DMS79 treated with DMSO at 0.1 percent for 48 hours (cell line): ENCODE results near the gene FOXP1.

Experiments
- DNase-seq: peaks from one replicate; lab custom pipeline; 2025; lab: John Stamatoyannopoulos, UW

The FOXP1 gene

DNA sequence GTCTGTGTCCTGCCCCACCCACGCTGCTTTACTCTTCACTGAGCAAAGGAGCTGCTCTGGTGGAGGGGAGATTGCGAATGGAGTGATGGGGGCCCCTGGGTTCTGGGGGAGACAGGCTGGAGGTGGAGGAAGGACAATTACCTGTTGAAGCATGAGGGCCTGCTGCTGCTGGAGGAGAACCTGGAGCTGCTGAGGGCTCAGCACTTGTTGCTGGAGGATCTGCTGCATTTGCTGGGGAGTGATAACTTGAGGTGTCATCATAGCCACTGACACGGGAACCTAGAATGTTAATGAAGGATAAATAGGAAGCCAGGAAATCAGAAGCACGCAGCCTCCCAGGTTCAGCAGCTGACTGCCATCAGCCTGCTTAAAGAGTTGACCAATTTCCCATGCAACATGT, 530.0 kb downstream of the FOXP1 start:
- DNase-seq, result no peak

DNA sequence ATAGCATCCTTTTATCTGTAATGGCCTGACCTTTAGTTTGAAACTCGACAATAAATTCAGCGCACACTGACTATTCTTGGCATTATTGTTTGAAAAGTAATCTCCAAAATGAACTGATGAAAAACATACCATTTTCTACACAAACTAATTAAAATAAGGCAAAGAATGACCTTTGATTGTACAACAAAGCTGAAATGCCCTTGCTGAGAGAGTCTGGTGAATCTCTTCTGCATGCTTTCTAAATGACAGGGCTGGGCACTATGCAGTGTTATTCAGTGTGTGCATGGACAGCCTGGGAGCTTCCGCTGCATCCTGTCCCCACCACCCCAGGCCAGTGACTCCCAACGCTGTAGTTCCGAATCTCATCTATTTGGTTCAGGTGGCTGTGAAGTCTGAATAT, 530.8 kb downstream of the FOXP1 start:
- DNase-seq, result no peak

- peak; percentile 6 for DNase-seq
Measured at GRCh38 chr3:71051893-71052687, 531.4 kb downstream of the FOXP1 start.

DNA sequence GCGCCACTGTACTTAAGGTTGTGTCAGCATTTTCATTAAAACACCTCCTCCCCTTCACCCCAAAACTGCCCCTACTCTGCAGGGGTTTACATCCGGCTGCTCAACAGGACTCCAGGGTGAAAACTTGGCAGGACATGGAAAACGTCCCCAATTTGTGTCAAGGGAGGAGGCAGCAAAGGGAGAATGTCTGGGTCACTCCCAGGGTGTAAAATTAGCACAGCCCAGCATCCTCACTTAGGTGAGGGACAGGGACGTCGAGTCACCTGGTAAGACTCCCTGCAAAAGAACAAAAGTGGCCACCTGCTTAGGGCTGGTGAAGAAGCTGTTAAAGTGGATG, 532.3 kb downstream of the FOXP1 start:
- no peak for DNase-seq

DNA sequence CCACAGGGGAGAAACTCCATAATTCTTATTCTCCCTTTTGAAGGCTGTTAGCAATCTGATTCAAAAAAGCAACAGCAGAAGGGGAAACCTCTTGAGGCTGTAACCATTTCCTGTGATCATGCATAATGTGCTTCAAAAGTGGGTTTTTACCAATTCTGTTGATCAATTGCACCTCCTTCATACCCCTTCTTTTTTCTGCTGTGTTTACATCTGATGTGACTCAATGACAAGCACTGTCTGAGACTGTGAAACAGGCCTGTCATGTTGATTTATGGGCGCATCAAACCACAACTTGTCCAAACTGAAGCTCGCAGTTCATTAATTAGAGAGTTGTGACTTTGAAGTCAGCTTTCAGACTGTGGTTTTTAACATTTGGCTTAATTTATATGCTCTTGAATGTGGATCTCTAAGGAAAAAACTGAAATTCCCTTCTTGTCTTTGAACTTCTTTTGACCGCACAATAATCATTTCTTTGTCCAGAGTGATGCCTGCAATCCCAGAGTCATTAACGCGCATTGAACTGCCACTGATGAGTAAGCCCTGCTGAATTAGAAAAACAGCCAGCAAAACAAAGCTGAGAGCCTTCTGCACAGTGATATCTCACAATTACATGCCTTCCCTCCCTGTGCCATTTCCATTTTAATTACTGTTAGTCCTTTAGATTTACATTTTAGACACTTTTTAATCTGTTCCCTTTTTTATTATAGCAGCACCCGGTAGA, 532.8 kb downstream of the FOXP1 start:
- DNase-seq, result no peak

GRCh38 chr3:71050166-71050537, 533.4 kb downstream of the FOXP1 start:
- no peak for DNase-seq

- no peak for DNase-seq
Measured at GRCh38 chr3:71048948-71049347, 534.6 kb downstream of the FOXP1 start.

GRCh38 chr3:71047616-71048531, 535.7 kb downstream of the FOXP1 start:
- DNase-seq, result no peak

DNA sequence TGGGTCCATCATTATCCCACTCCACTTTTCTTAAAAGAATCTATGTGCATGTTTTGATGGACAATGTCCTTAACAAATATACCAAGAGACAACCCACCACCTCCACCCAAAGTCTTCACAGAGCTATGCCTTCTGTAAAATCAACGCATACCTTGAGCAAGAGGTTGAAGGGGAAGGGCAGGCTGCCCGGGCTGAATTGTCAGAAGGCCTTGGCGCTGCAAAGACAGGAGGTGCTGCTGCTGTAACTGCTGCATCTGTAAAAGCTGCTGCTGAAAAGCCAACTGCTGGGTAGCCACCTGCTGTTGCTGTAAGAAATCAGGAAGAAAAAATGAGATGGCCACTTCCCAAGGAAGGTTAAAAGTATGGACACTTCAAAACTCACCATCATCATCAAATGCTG, 536.7 kb downstream of the FOXP1 start:
- DNase-seq, result no peak

GRCh38 chr3:71045917-71046282, 537.6 kb downstream of the FOXP1 start:
- DNase-seq, result no peak

- DNase-seq, result no peak
Measured at GRCh38 chr3:71045212-71045916, 538.2 kb downstream of the FOXP1 start.

DNA sequence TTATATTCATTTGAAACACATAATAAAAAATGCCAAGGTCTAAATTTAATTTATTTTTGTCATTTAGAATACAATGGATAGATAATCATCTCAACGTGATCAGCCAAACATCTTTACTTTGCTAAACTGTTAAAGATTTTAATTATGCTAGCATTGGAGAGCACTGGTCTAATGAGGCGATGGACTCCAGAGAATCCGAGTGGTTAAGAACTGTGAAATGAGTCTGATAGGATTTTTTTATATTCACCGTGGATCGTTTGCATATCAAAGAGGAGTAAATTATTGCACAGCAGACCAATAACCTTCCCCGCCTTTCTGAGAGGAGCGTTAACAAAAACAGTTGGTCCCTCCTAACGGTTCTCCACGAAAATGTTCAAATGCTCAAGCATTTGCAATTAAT, 540.8 kb downstream of the FOXP1 start:
- DNase-seq, result no peak

DNA sequence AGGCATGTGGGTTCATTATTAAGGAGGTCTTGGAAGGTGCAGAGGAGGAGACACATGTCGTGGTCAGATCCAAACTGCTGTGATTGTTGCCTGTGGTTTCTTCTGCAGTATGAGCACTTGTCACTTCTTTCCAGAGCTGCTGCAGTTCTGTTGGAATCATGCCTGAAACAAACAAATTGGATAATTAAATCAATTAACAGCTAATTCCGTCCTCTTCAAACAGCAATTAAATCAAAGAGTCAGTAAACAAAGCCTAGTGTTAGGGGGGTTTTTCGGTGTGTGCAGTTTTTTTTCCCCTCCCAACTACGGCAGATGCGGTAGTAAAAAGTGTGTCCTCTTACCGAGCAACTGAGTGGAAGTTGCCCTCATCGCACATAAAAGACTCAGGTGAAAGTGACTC, 542.2 kb downstream of the FOXP1 start:
- no peak for DNase-seq

DNA sequence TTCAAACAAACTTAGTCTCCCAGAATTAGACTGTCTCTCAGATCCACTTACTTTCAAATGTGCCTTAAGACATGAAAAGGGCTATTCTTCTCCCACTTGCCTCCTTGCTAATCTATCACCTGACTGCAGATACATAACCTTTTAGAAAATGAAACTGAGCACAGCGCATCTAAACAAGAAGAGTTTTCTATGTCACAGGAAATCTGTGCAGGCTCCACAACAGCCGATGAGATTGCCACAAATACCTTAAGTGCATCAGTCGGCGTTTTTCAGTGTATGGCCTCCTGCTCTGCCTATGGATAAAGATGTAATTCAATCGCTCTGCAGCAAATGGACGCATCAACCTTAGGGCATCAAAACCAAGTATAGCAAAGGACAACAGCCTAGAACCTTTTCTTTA, 544.2 kb downstream of the FOXP1 start:
- no peak for DNase-seq

DNA sequence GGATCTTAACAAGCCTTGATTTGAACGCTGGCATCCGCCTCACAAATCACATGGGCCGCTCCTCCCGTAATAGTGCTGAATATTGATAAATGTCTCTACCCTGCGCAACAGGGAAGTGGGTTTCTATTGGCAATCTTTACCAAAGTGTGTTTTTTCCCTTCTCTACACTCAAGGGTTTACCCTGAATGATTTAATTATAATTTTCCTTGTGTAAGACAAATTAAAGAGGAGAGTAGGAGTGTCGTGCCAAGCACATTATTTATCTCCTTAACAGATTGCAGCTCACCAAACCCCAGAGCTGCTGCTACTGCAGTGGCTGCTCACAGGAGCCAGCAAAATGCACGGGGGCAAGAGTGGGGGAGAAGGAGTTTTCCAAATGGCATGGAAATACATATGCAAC, 545.8 kb downstream of the FOXP1 start:
- no peak for DNase-seq

DNA sequence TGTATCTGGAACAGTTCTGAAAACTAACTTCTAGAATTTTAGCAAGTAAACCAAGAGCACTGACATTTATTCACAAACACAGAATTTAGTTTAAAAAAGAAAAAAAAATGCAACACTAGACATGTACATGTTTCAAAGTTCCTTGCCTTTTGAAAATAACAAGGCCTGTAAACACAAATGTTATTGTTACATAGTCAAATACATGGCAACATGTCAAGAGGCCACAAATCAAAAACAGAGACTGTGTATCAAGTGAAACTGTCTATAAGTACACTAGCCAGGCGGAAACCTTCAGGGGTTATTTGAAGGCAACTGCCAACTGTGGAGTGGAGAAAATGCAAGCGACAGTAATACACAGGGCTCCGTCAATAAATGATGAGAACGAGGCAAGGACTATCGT, 547.6 kb downstream of the FOXP1 start:
- no peak for DNase-seq

- DNase-seq, result no peak
Measured at GRCh38 chr3:71035314-71035713, 548.2 kb downstream of the FOXP1 start.

DNA sequence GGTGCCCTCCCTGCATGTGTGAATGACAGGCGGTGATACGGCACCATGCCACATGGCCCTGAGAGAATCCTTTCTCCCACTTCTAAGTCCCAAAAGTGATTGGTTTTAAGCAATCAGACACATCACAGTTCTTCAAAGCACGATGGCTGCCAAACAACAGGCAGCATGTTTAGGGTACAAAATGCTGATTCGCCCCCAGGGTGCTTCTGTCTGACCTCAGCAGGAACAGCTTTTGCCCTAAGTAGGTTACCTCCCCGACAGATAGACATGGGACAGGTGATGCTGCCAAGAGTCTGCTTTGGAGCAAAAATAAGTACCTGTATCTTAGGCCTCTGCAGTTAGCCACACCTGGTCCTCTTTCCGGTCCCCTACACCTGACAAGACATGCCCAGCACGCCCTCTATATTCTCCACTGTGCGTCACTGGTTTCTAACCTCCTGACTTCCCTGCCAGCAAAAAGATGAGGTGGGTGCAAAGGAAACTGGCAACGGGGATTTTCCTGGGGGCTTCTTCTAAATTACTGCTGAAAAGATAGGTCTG, 549.8 kb downstream of the FOXP1 start:
- DNase-seq, result no peak

- DNase-seq, result no peak
Measured at GRCh38 chr3:71031914-71032521, 551.5 kb downstream of the FOXP1 start.

- DNase-seq, result no peak
Measured at GRCh38 chr3:71031181-71031580, 552.3 kb downstream of the FOXP1 start.

GRCh38 chr3:71030748-71031147, 552.8 kb downstream of the FOXP1 start:
- no peak for DNase-seq
